GM19395 (cell line): ENCODE results near the gene PRDM11.
A peak's percentile ranks its signal among the peaks of the same experiment; 100 is the strongest.

Source experiments
- ATAC-seq: cut with Tn5 transposase; IDR thresholded peaks from one replicate; pipeline ENCODE4 v1.9.1; 2021; ENCODE audit warnings: mild to moderate bottlenecking, moderate library complexity; ENCODE audit not compliant: unreplicated experiment

PRDM11 gene

DNA sequence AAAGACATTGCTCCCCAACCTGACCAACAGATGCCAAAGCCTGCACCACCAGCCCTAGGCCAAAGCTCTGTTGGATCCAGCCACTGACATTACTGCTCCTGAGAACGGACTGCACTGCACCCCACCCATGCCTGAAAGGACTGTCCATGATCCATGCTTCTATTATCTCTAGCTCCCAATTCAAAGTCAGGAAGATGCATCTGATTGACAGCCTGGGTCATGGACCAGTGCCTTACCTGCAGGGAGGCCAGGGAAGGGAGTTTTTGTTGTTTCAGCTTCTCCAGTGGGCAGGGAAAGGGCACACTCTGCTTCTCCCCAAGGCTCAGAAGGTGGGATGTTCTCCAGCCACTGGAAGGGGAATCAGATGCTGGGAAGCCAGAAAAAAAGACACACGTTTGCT is 4.8 kb upstream of the PRDM11 start:
- ATAC-seq, result no peak

GRCh38 chr11:45142241-45143055 is 4.0 kb upstream of the PRDM11 start:
- ATAC-seq, result no peak

- no peak for ATAC-seq
These were observed 2.9 kb upstream of the PRDM11 start for GRCh38 chr11:45143494-45143893.

DNA sequence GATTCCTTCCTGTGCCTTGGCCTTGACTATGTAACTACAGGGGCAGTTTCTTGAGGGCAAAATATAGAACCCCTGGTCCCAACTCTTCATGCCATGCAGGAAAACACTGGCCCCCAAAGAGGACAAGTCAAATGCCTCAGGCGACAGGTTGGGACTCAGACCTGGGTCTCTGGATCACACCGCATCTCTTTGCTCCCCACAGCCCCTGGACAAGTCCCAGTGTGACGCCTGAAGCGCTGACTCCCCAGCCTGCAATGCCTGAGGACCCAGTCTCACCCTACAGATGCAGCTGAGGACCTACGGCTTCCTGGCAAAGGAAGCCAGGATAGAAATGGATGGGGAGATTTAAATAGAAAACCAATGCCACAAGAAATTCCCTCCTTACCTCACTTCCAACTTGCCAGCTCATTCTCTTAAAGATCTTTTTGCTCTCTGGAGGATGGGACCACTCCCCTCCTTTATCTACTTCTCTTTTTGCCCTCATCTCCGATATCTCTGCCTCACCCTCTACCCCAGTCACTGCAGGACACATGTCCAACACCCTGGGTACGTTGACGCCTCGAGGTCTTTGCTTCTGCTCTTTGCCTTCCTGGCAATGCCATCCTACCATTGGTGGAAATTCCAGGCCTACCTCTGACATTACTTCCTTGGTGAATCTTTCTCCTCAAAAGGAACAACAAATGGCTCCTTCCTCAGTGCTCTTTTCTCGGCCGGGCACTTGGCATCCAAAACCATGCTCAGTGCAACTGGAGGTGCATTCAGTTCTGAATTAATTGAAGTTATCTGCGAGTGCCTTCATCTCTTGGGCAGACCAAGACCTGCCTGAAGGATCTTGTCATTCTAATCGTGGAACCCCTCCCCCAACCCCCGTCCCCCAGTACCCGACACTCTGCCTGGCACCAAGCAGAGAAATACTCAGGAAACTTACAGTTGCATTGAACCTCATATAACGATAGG is 2.0 kb upstream of the PRDM11 start:
- no peak for ATAC-seq

GRCh38 chr11:45145083-45145378 is 1.4 kb upstream of the PRDM11 start:
- no peak for ATAC-seq

- no peak for ATAC-seq
These were observed 914 bp upstream of the PRDM11 start for GRCh38 chr11:45145379-45146071.

DNA sequence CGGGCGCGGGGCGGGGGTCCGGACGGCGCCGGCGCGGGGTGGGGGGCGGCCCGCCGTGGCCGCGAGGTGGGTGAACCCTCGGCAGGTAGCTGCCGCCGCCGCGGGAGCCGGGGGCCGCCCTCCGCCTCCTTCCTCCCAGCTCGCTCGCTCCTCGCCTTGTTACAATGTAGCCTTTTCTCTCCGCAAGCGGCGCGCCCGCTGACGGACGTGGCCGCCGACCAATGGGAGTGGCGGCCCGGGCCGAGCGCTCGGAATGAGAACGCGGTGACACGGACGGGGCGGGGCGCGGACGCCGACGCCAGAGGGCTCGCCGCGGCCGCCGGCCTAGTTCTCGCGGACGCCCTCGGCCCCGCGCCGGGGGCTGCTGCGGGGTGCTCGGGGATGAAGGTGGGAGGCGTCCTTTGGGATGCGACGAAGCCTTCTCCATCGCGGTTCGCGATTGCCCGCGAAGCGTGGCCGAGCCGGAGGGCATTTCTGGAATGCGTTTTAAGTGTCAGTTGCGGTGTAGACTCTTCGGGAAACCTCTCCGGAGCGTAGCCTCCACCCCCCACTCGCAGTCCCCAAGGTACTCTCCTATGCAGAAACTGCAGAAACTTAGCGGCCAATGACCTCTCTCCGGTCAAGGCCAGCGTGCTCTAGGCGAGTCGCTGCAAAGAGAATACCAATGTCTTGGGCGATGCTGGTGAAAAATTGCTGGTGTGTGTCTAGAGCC is 734 bp downstream of the PRDM11 start:
- peak; percentile 99 for ATAC-seq

GRCh38 chr11:45147891-45148675 is 1.6 kb downstream of the PRDM11 start:
- no peak for ATAC-seq

DNA sequence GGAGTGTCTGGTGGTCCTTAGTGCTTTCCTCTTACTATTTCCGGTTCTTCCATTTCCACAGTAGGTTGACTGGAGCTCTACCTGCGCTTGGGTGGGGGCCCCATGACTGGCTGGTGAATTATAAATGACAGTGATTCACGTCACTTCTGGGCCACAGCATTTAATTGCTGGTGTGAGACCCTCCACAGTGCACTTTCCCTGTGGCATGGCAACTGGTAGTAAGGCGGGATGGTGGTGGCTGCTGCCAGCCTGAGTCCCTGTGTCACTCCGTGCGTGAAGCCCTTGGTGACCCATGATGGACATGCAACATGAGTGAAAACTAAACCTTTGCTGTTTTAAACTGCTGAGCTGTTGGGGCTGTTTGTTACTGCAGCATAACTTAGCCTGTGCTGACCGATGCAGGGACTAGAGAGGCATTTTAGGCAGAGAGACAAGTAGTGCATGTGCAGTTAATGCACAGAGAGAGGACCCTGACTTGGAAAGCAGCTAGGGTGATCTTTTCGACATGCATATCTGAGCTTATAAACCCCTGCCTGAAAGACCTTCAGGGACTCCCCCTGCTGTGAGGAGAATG is 3.1 kb downstream of the PRDM11 start:
- no peak for ATAC-seq

GRCh38 chr11:45150301-45150700 is 3.9 kb downstream of the PRDM11 start:
- ATAC-seq, result no peak

DNA sequence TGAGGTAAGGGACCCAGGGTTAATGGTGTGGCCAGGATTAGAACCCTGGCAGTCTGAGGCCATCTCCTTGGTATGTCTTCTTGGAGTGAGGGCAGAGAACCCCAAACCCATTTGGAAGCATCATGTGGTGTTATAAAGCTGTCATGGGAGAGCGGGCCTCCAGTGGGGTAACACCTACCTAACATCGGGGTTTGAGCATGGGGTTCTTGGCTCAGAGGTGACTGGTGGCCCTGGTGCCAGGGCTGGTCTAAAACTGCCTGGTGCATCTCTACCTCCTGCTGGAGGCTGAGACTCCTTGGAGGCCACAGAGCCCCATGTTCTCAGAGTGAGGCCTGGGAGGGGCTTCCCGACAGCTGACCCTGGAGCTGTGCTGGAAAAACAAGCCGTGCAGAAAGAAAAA is 4.5 kb downstream of the PRDM11 start:
- no peak for ATAC-seq

DNA sequence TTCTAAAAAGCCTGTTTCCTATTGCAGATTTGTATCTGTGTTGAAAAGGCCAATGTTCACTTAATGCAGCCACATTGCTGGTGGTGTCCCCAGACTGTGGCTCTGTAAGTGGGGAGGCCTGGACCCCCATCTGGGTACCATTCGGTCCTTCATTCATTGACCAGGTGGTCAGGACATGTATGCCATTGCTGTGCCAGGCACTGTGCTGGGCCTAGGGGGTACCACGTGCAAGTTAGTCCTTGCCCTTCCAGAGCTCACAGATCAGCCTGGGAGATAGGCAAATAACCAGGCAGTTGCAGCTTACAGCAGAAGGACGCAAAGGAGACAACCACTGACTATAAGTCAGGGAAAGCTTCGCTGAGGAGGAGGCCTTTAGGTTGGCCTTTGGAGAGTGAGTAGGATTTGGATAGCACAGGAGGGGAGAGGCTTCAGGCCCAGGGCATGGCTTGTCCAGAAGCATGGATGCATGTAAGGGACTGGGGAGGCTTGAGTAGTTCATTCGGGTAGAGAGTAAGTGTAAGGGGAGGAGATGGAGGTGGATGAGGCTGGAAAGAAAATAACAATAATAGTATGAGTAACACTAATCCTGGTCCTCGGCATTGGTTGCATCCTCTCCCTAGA is 5.0 kb downstream of the PRDM11 start:
- ATAC-seq, result no peak

- ATAC-seq, result no peak
These were observed 6.5 kb downstream of the PRDM11 start for GRCh38 chr11:45152740-45153595.

DNA sequence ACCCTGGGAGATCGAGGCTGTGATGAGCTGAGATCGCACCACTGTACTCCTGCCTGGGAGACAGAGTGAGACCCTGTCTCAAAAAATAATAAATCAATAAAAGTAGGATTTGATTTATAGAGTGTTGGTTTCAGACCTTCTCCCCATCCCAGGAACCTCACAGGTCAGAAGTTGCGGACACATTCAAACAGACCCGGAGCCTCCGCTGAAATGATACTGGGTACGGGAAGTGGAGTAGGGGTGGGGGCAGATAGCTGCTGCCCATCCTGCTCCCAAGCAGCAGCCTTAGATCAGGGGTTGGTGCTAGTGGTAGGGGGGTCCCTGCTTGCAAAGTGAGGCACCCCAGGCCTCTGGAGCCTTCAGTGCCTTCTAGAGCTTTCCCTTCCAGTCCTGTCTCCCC is 7.8 kb downstream of the PRDM11 start:
- ATAC-seq, result no peak

- no peak for ATAC-seq
These were observed 8.7 kb downstream of the PRDM11 start for GRCh38 chr11:45155058-45155551.

GRCh38 chr11:45155627-45156180 is 9.3 kb downstream of the PRDM11 start:
- ATAC-seq, result no peak

GRCh38 chr11:45156201-45156600 is 9.8 kb downstream of the PRDM11 start:
- ATAC-seq, result no peak

DNA sequence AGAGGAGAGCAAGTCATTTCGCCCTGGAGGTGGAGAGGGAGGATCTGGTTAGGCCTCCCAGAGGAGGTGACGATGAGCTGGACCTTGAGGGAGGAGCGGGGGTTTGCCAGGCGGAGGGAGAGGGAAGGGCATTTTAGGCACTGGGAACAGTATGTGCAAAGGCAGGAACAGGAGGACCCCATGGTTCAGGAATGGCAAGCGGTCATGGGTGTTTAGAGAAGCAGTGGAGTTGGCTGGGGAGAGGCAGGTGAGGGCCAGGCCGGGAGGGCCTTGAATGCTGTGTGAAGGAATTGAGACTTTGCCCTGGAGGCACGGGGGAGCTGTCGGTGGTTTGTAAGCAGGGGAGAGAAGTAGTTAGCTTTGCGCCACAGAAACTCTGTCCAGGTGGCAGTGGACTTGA is 10.3 kb downstream of the PRDM11 start:
- ATAC-seq, result no peak
